Stimulated activated CD4-positive, alpha-beta T cell treated with anti-CD3 and anti-CD28 coated beads, Interleukin-4, amount 100 ng/mL, for 1 hour (primary cell): ENCODE results near the gene TMEM14B.
"Not testable (repeated sequence)": the region's sequence is repeated elsewhere in the genome, so short reads cannot be mapped to it uniquely, and the experiment has no call there.

ENCODE experiments used
- DNase-seq: peaks from one replicate; pipeline ENCODE4 v3.0.0-alpha.2; 2020

TMEM14B gene

DNA sequence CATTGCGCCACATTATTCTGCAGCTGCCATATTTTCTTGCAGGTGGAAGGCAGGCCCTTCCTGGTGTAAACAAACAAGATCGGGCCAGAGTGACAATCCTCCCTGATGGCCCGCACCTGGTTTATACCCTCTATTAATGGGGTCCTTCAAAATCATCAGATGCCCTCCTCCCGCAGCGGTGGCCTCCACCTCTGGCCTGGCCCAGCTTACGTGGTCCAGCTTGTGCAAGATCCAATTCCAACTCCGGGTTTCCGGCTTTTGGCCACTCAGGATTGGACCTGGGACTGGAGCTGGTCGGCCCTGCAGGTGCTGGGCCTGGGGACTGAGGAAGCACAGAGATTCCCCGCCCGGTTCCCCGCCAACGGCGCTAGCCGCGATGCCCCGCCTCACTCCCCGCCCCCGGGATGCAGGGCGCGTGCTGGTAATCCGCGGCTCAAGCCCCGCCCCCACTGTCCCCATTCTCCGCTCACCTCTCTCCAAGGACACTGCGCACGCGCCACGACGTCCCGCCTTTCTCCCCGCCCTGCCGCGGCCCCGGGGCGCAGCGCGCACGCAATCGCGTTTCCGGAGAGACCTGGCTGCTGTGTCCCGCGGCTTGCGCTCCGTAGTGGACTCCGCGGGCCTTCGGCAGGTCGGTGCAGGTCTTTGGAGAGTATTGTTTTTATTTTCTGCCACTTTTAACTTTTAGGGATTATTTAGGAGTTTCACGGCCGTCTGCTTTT lies at the start of gene TMEM14B:
Gene TMEM14B (plus strand): TSS at position 555 of the 722 bp plus-strand sequence. CDS start 1,441 bp downstream, outside the sequence.
- DNase-seq = peak; percentile 100

DNA sequence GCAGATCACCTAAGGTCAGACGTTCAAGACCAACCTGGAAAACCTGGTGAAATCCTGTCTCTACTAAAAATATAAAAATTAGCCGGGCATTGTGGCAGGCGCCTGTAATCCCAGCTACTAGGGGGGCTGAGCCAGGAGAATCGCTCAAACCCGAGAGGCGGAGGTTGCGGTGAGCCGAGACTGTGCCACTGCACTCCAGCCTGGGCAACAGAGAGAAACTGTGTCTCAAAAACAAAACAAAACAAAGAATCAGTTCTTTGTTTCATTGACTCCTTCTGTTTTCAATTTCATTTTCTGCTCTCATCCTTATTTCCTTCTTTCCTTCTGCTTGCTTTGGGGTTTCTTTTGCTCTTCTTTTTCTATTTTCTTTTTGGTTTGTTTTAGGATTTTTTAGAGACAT lies 33.6 kb upstream of the TMEM14B start:
- no peak for DNase-seq

DNA sequence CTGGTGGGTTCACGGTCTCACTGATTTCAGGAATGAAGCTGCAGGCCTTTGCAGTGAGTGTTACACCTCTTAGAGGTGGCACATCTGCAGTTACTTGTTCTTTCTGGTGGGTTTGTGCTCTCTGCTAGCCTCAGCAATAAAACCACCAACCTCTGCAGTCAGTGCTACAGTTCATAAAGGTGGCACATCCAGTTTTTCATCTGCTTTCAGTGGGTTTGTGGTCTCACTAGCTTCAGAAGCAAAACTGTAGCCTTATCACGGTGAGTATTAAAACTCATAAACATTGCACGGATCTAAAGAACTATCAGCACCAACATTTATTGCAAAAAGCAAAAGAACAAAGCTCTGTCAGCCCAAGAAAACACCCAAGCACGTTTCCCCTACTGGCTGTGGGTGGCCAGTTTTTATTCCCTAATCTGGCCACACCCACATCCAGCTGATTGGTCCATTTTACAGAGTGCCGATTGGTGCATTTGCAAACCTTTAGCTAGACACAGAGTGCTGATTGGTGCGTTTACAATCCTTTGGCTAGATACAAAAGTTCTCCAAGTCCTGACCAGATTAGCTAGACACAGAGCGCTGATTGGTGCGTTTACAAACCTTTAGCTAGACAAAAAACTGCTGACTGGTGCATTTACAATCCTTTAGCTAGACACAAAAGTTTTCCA lies 28.2 kb upstream of the TMEM14B start:
- peak; percentile 24 for DNase-seq

DNA sequence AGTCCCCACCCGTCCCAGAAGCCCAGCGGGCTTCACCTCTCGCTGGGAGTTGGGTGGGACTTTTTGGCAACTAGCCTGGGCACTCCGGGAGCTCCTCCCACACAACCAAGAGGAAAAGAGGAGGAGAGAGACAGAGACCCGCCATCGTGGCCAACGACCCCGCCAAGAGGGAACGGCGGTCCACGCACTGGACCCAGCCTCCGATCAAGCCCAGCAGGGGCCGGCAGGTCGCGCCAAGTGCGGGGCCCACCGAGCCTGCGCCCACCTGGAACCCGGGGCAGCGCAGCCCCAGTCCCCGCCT lies 27.7 kb upstream of the TMEM14B start:
- no peak for DNase-seq

DNA sequence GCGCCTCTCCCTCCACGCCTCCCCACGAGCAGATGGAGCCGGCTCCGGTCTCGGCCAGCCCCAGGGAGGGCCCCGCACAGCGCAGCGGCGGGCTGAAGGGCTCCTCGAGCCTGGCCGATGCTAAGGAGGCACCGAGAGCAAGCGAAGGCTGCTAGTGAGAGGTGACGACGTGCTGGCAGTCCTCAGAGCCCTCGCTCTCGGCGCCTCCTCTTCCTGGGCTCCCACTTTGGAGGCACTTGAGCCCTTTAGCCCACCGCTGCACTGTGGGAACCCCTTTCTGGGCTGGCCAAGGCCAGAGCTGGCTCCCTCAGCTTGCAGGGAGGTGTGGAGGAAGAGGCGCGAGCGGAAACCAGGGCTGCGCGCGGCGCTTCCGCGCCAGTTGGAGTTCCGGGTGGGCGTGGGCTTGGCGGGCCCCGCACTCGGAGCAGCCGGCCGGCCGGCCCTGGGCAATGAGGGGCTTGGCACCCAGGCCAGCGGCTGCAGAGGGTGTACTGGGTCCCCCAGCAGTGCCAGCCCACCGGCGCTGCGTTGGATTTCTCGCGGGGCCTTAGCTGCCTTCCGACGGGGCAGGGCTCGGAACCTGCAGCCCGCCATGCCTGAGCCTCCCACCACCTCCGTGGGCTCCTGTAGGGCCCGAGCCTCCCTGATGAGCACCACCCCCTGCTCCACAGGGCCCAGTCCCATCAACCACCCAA lies 27.2 kb upstream of the TMEM14B start:
- peak; percentile 60 for DNase-seq

DNA sequence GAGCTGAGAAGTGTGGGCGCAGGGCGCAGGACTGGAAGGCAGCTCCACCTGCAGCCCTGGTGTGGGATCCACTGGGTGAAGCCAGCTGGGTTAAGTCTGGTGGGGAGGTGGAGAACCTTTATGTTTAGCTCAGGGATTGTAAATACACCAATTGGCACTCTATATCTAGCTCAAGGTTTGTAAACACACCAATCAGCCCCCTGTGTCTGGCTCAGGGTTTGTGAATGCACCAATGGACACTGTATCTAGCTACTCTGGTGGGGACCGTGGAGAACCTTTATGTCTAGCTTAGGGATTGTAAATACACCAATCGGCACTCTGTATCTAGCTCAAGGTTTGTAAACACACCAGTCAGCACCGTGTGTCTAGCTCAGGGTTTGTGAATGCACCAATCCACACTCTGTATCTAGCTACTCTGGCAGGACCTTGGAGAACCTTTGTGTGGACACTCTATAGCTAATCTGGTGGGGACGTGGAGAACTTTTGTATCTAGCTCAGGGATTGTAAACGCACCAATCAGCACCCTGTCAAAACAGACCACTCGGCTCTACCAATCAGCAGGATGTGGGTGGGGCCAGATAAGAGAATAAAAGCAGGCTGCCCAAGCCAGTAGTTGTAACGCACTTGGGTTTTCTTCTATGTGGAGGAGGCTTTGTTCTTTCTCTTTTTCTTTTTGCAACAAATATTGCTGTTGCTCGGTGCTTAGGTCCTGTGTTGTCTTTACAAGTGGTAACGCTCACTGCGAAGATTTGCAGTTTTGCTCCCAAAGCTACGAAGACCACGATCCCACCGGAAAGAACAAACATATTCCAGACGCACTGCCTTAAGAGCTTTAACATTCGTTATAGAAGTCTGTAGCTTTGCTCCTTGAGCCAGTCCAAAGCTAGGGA lies 26.4 kb upstream of the TMEM14B start:
- DNase-seq = not testable (repeated sequence)

DNA sequence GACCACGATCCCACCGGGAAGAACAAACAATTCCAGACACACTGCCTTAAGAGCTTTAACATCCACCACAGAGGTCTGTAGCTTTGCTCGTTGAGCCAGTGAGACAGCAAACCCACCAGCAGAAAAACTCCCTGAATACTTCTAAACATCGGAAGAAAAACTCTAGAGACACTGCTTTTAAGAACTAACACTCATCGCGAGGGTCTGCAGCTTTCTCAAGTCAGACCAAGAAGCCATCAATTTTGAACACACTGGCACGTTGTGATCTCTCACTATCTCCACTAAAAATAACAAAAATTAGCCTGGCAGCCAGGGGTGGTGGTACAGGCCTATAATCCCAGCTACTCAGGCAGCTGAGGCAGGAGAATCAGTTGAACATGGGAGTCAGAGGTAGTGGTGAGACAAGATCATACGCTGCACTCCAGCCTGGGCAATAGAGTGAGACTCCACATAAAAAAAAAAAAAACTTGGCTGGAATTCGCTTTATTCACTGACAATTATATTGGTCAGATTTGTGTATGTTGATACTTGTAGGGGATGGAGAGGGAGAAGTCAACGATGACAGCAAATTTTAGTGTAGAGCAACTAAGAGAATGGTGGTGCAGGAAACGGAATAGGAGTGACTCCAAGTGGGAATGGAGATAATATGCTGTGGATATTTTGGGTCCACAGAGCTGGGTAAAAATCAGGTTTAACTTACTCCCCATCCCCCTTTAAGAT lies 25.6 kb upstream of the TMEM14B start:
- no peak for DNase-seq

DNA sequence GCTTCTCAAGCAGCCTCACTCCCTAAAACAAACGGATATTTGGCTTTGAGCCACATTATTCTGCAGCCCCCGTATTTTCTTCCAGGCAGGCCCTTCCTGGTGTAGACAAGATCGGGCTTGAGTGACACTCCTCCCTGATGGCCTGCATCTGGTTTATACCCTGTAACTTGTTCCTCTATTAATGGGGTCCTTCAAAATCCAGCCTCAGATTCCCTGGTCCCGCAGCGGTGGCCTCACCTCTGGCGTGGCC lies 25.1 kb upstream of the TMEM14B start:
- DNase-seq = no peak

DNA sequence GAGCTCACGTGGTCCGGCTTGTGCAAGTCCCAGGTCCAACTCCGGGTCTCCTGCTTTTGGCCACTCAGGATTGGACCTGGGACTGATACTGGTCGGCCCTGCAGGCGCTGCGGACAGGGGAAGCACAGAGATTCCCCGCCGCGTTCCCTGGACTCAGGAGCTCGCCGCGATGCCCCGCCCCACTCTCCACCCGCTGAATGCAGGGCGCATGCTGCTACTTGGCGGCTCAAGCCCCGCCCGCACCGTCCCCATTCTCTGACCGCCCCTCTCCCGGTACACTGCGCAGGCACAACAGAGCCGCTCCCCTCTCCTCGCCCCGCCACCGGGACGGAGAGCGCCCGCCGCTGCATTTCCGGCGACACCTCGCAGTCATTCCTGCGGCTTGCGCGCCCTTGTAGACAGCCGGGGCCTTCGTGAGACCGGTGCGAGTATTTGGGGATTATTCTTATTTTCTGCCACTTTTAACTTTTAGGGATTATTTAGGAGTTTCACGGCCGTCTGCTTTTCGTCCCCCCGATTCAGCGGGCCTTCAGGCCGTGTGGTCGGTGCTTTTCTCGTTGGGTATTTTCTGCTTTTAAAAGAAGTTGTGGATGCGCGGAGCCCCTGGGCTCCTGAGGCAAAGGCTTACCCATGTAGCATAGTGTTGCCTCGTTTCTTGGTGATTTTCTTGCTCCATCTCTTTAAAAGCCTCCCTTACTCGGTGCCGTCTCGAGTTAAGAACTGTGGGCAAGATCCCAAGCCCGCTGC lies 24.6 kb upstream of the TMEM14B start, which contains the start of gene TMEM14C:
Gene TMEM14C (plus strand): TSS at position 251 of the 747 bp plus-strand sequence. CDS start 1,544 bp downstream, outside the sequence.
- DNase-seq = peak; percentile 87

DNA sequence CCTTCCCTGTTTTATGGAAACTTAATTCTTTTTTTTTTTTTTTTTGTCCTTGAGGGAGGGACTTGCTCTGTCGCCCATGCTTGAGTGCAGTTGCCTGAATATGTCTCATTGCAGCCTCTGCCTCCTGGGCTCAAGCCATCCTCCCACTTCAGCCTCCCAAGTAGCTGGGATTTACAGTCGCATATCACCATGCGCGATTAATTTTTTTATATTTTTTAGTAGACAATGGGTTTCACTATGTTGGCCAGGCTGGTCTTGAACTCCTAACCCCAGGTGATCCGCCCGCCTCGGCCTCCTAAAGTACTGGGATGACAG lies 24.1 kb upstream of the TMEM14B start:
- DNase-seq = no peak

DNA sequence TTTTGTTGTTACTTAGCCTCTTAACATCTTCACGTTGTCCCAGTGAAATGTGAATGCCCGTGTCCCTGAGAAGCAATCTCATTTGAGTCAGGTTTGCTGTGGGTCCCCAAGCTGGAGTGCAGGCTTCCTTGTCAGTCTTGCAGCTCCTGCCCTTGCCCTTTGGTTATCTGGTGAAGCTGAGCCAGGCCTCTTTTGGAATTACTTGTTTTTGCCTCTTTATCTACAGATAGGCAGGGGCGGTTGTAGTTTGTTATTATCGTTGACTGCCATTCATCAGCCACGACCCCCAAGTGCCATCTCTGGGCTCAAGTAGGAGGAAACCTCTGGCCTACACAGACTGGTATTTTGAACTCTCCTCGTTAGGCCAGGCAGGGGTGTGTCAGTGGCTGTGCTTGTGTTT lies 22.6 kb upstream of the TMEM14B start:
- DNase-seq = no peak

DNA sequence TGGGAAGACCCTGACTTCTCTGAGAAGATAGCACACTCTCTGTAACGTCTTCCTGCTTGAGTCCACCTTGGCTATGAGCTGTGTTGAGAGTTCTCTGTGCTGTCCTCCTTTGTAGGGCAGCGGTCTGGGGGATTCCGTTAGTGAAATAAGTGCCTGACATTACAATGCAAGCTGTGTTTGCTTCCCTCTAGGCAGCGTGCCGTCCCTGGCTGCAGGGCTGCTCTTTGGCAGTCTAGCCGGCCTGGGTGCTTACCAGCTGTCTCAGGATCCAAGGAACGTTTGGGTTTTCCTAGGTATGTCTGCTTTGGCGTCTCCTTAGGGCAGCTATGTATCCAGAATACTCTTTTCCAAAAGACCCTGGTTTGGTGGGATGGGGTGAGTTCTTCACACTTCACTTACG lies 21.9 kb upstream of the TMEM14B start:
- DNase-seq = no peak

DNA sequence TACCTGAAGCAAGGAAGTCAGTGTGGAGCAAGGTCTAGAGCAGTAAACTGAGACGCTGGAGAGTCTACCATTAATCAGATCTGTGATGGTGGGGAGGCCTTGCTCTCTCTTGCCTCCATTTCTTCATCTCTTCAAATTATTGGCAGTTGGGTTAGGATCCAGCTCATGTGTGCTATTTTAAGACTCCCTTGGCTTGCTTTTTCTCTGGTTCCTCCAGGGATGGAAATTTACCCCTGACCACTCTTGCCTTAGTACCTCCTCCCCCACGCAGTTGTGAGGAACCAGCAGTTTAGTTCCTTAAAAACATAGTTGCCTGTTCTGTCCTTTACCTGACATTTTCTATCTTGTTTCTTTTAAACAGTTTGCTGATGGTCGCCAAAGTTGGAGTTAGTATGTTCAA lies 17.4 kb upstream of the TMEM14B start:
- no peak for DNase-seq

DNA sequence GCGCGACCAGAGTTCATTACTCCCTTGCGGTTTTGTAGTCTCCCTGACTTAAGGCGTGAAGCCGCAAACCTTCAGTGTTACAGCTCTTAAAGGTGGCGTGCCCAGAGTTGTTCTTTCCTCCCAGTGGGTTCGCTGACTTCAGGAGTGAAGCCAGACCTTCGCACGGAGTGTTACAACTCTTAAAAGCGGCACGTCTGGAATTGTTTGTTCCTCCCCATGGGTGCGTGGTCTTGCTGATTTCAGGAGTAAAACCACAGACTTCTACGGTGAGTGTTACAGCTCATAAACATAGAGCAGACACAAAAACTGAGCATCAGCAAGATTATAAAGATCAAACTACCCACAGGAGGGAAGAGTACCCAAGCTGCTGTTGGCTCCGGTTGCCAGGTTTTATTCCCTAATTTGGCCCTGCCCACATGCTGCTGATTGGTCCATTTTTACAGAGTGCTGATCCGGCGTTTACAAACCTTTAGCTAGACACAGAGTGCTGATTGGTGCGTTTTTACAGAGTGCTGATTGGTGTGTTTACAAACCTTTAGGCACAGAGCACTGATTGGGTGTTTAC lies 14.4 kb upstream of the TMEM14B start:
- DNase-seq = no peak

DNA sequence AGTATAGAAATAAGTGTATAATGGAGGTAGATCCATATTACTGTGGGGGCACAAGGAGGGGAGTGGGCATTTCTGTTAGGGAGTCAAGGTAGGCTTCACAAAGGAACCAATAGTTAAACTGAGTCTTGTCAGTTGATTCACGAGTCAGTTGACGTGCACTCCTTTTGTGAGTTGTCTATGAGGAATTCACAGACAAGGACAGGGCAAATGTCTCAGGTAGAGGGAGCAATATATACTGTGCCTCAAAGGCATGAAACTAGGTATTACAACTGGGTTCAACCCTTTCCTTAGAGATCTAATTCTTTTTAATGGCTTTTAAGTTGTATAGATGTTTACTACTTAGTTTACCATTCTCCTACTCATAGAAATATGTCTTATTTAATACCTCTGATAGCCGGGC lies 13.7 kb upstream of the TMEM14B start:
- DNase-seq = no peak

DNA sequence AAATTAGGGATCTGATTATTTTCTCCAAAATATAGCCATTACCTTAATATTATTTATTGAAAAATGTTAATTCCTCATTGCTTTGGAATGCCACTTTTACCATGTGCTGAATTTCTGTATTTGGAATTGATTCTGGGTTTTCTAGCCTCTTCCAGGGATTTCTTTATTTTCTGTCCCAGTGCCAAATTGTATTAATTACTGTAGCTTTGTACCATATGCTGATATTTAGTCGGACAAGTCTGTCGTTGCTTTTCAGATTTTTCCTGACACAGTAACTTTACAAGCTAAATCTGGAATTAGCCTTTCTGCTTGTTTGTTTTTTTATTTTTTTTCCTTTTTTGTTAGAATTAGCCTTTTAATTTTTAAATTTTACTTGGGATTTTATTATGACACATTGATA lies 10.9 kb upstream of the TMEM14B start:
- DNase-seq = no peak

DNA sequence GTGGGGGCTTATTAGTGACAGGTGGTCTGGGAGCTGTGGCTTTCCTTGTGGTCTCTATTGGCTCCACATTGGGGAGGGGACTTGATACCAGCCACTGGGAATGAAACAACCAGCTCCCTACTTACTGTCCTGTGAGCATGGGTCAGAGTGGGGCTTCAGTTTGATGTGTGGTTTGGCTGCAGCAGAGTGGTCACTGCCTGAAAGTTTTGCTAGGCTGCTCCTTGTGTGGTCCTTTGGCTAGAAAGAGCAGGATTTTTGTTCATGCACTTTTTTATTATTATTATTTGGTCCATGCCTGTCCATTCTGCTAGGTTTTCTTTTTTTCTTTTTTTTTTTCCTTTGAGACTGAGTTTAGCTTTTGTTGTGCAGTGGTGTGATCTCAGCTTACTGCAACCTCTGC lies 7.5 kb upstream of the TMEM14B start:
- no peak for DNase-seq

DNA sequence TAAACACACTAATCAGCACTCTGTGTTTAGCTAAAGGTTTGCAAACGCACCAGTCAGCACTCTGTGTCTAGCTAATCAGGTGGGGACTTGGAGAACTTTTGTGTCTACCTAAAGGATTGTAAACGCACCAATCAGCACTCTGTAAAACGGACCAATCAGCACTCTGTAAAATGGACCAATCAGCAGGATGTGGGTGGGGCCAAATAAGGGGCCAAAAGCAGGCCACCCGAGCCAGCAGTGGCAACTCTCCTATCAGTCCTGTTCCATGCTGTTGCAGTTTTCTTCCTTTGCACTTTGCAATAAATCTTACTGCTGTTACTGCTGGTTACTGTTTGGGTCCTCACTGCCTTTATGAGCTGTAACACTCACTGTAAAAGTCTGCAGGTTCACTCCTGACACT lies 6.0 kb upstream of the TMEM14B start:
- not testable (repeated sequence) for DNase-seq

DNA sequence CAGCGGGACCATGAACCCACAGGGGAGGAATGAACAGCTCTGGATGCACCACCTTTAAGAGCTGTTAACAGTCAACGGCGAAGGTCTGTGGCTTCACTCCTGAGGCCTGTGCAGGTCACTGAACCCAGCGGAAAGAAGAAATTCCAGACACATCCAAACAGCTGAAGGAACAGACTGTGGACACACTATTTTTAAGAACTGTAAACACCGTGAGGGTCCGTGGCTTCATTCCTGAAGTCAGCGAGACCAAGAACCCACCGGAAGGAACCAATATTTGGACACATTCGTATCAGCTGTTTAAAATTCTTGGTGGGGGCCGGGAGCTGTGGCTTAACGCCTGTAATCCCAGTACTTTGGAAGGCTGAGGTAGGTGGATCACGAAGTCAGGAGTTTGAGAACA lies 5.4 kb upstream of the TMEM14B start:
- no peak for DNase-seq

DNA sequence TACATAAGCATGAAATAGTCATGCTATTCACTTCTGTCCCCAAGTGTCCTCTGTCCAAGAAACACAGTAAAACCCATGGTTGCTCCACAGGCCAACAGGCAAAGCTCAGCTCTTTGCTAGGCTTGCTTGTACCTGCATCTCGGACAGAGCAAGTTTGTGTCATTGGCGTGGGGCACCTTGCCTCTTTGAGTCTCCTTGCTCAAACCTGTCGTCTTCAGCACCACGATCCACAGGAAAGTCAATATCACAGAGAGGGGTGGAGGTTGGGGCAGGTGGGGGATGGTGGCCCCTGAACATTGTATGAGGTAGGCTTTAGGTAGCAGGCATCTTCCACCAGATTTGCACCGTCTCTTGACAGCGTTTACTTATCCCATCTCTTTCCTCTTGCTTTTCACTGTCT lies 4.1 kb upstream of the TMEM14B start:
- DNase-seq = no peak

DNA sequence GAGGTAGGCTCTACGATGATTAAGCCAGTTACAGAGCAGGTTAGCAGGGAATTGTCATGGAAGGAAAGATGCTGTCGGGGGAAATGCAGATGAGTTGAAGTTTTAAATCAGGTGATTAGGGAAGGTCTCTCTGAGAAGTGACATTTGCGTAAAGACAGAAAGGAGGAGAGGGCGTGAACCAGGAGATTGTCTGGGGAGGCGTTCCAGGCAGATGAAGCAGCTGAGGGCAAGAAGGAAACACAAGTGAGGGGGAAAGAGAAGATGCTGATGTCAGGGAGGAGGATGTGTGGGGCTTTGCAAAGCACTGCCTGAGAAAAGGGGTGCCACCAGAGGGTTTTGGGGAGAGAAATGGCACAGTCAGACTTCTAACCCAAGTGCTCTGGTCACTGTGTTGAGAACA lies 2.5 kb upstream of the TMEM14B start:
- no peak for DNase-seq

DNA sequence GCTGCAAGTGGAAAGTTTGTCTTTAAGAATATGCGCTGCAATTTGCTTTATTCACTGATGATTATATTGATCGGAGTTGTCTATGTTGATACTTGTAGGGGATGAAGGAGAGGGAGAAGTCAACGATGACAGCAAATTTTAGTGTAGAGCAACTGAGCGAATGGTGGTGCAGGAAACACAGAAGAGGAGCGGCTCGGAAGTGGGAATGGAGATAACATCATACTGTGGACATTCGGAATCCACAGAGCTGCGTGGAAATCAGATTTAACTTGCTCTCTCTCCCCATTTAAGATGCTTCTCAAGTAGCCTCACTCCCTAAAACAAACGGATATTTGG lies 722 bp upstream of the TMEM14B start:
- DNase-seq = no peak
